Breast epithelium (tissue), 3 donors: ENCODE measurements around the gene ZNF778.

ENCODE experiments used
- CTCF ChIP-seq, 3 donors: fragments of 450-650 bp; IDR thresholded peaks; one replicate each; pipeline ENCODE4 v1.5.1; 2016 to 2017; ENCODE audit warnings: antibody characterized with exemption in 3 of 3, mild to moderate bottlenecking in 3 of 3, moderate library complexity in 3 of 3
- POLR2A ChIP-seq: fragments of 450-650 bp; IDR thresholded peaks from one replicate; pipeline ENCODE4 v1.6.1; 2016; ENCODE audit warnings: antibody characterized with exemption, mild to moderate bottlenecking, moderate library complexity

GRCh38 chr16:89222931-89223330 is 5.4 kb downstream of the ZNF778 start:
- TF ChIP-seq CTCF (IDR thresholded peaks at IDR 0.05): no peak
- TF ChIP-seq POLR2A: no peak
